Measurements from ENCODE around the gene C2orf68.

GRCh38 chr2:85600951-85601770, 10.7 kb downstream of the C2orf68 start:
- TF ChIP-seq CTCF (optimal IDR thresholded peaks at IDR 0.05 in 1 of 3, IDR thresholded peaks at IDR 0.05 in 1 of 3, conservative IDR thresholded peaks at IDR 0.05 in 1 of 3; ENCODE audit: extremely low read depth in 1 of 3, insufficient read depth in 2 of 3, low read length in 3 of 3) (no peak), EZH2 (IDR thresholded peaks at IDR 0.05; ENCODE audit: low read length) (no peak)

Data from keratinocyte (primary cell).